NCI-H345 (cell line): ENCODE results near the gene PFKL.

ENCODE experiments used
- DNase-seq: peaks from one replicate; lab custom pipeline; 2025; lab: John Stamatoyannopoulos, UW

Gene PFKL

DNA sequence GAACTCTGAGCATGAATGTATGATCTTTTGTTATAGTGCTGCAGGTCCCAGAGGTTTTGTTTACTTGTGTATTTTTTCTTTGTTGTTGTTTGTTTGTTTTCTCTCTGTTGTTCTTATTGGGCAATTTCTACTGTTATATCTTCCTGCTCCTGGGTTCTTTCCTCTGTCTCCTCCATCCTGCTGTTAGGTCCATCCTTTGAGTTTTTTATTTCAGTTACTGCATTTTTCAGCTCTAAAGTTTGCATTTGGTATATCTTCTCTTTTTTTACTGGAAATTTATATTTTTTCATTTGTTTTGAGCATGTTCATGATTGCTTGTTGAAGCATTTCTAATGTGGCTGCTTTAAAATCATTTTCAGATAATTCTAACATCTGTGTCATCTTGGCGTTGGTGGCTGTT lies 63.4 kb downstream of the PFKL start:
- no peak for DNase-seq

- no peak for DNase-seq
These were observed 64.5 kb downstream of the PFKL start for GRCh38 chr21:44364151-44365053.

DNA sequence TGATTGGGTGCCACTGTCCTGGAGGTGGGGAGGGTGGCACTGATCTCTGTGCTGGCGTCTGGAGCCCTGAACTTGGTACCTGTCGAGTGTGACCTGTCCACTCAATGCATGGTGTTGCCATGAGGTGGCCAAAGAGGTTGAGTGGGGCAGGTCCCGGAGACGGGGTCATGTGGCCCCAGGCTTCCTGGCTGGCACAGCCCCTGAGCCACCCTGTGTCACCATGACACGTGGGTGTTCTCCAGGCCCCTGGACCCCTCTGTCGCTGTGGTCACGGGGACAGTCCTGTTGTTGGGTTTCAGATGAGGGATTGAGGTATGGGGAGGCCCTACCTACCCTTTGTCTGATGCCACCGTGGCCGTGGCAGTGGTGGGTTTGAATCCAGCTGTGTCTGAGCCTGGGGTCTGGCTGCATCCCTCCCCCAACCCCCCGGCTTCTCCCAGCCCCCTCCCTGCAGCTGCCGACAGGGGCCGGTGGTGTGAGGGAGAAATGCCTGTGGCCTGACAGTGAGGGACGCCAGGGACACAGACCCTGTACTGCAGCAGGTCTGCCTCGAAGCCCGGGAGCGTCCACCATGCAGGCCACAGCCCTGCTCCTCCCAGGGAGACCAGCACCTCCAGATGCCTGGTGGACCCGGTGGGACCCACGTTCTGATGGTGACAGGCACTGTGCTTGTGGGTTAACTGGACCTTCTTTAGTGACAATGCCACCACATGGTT lies 65.6 kb downstream of the PFKL start:
- DNase-seq: no peak

- no peak for DNase-seq
These were observed 66.2 kb downstream of the PFKL start for GRCh38 chr21:44365967-44366585.

GRCh38 chr21:44366586-44367211 lies 66.8 kb downstream of the PFKL start:
- no peak for DNase-seq

GRCh38 chr21:44368711-44369446 lies 69.0 kb downstream of the PFKL start:
- peak; percentile 64 for DNase-seq

DNA sequence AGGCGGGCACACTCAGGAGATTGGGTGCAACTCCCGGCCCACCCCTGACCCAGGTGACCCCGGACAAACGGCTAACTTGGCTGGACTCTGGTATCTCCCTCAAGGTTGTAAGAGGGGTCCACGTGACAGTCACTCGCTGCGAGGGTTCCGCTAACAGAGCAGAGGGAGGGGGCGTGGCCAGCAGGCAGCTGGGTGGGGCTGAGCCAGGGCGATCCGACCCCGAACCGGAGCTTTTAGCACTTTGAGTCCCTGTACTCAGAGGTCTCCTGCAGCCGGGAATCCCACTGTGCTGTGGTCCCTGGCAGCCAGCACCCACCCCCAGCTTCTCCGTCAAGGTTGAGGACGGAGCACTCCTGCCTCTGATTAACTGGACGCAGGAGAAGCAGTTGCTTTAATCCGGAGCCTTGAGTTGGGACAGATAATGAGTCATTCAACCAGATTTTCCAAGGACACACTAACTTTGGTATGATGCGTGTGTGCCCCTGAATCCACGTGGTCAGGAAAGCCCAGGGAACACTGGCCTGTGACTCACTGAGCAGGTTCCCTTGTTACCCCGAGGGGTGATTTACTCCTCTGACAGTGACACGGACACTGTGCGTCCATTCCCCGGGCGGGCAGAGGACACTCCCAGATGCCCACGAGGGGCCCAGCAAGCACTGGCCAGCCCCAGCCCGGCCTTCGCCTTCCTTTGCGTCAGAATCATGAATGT lies 70.3 kb downstream of the PFKL start:
- peak; percentile 45 for DNase-seq

DNA sequence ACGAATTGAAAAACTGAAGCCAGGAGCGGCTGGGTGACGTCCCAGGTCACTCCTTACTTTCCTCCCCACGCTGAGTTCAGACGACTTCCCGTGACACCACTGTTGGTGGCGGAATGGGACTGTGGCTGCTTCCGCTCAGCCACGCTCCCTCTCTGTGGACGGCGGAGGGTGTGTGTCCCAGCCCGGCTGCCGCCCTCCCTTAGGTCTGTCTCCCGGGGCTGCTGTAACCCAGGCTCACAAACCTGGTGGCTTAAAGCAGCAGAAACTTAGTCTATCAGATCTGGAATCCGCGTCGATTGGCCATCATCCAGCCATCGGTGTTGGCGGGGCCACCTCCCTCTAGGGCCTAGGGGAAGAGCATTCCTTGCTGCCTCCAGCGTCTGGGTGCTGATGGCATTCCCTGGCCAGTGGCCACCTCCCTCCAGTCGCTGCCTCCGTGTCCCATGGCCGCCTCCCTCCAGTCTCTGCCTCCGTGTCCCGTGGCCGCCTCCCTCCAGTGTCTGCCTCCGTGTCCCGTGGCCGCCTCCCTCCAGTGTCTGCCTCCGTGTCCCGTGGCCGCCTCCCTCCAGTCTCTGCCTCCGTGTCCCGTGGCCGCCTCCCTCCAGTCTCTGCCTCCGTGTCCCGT lies 71.0 kb downstream of the PFKL start:
- DNase-seq: no peak

GRCh38 chr21:44371596-44371995 lies 71.7 kb downstream of the PFKL start:
- DNase-seq: no peak

DNA sequence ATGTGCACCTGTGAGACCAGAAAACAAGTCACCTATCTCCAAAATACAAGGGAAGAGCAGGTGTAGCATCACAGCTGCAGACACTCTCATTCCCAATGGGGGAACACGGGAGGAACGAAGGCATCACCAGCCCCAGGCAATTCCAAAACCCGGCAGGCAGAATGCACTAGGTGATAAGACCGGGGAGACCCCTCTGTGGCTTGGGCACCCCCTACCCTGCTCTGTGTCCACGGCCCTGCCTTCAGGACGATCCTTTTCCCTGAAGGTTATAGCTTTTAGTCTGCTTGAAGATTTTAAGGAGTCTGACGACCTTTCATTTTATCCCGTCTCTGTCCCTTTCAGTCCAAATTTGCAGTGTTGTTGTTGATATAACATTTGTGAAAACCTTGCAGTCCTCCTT lies 72.8 kb downstream of the PFKL start:
- no peak for DNase-seq

- DNase-seq: no peak
These were observed 74.9 kb downstream of the PFKL start for GRCh38 chr21:44374601-44375280.

DNA sequence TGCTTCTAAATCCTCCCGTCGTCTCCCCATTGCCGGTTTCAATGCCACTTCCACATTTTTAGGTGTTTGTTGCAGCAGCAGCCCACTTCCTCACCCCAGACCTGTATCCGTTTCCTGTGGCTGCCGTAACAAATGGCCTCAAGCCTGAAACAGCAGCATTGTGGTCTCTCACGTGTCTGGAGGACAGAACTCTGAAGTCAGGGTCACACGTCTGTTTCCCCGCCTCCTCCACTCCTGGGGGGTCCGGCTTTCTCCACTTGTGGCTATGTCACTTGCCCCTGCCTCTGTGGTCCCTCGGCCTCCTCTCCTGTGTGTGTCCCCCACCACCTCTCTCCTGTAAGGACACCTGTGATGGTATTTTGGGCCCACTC lies 75.4 kb downstream of the PFKL start:
- DNase-seq: no peak

DNA sequence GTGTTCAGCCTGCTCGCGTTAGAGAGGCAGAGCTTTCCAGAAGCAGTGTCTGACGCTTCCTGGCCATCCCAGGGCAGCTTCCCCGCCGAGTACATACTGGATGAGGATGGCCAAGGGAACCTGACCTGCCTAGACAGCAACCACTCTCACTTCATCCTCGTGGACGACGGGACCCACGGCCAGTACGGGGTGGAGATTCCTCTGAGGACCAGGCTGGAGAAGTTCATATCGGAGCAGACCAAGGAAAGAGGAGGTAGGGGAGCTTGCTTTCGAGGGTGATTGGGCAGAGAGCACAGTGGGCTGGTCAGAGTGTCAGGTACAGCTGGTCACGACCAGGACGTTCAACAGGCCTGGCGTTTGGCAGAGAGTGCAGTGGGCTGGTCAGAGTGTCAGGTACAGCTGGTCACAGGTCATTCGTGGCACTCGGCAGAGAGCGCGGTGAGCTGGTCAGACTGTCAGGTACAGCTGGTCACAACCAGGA lies 75.9 kb downstream of the PFKL start:
- DNase-seq: no peak

DNA sequence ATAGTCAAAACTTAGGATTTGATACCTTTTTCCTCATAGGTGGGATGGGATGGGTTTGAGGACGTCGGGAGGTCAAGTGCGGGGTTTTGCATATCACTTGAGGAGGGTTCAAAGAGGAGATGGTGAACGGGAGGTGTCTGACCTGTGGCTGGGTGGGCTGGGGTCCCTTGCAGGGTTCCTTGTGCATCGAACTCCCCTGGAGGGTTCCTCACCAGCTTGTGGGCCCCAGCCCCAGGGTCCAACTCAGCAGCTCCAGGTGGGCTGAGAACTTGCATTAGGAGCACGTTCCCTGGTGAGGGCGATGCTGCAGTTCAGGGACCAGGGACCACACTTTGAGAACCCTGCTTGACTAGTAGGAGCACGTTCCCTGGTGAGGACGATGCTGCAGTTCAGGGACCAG lies 76.8 kb downstream of the PFKL start:
- no peak for DNase-seq
